Measurements from ENCODE around the gene CCDC33. TPM values are rescaled to one million over a fixed set of nuclear protein-coding genes. Genes with fewer than 3 reads are reported as not detected.
A peak's percentile ranks its signal among the peaks of the same experiment; 100 is the strongest.

The CCDC33 gene
- total RNA-seq, 1 donor from 2014 or later: 0.41 TPM

GRCh38 chr15:74264081-74264501, 28.0 kb downstream of the CCDC33 start:
- Histone ChIP-seq H3K4me2 (ENCODE audit: low read length) (no peak overlapping the region), H3K9me3 (ENCODE audit: insufficient read depth, low read depth, low read length) (no peaks in the 10 kb centered on the region), H3K4me3 (ENCODE audit: insufficient read depth, low read depth, low read length) (no peak overlapping the region), H3K79me2 (ENCODE audit: insufficient read depth, low read length) (no peaks in the 10 kb centered on the region), H4K20me1 (ENCODE audit: insufficient read depth, low read length) (no peaks in the 10 kb centered on the region), H3K27me3 (ENCODE audit: insufficient read depth, low read length) (peaks cover 36% of the 10 kb centered on the region), H3K36me3 (ENCODE audit: insufficient read depth, low read length) (no peaks in the 10 kb centered on the region), H3K27ac (ENCODE audit: low read depth, low read length) (no peak overlapping the region), H3K4me1 (ENCODE audit: insufficient read depth, low read length) (peaks cover 1% of the 10 kb centered on the region), H2AFZ (ENCODE audit: low read depth, low read length) (no peak overlapping the region), H3K9ac (ENCODE audit: low read length) (no peak overlapping the region)
- no peak for TF ChIP-seq EZH2 (IDR thresholded peaks at IDR 0.05; ENCODE audit: insufficient read depth, low read length)
- no peak for TF ChIP-seq CTCF (IDR thresholded peaks at IDR 0.05; ENCODE audit: insufficient read depth, low read depth, low read length)
- Mint-ChIP-seq H3K4me1 (ENCODE audit: low read depth, unreplicated experiment) (peaks cover 3% of the 10 kb centered on the region), H3K27me3 (ENCODE audit: low read depth, unreplicated experiment) (peaks cover 83% of the 10 kb centered on the region), H3K27ac (ENCODE audit: unreplicated experiment) (no peak overlapping the region), H3K4me3 (ENCODE audit: unreplicated experiment) (no peak overlapping the region), H3K36me3 (ENCODE audit: low read depth, unreplicated experiment) (no peaks in the 10 kb centered on the region), H3K9me3 (ENCODE audit: unreplicated experiment) (no peaks in the 10 kb centered on the region)
- FAIRE-seq (no peak), DNase-seq (ENCODE audit: low read depth) (no peak)

GRCh38 chr15:74265046-74265639, 29.0 kb downstream of the CCDC33 start:
- H3K27me3 ChIP-seq (ENCODE audit: insufficient read depth, low read length): peaks cover 31% of the 10 kb centered on the region
- no peaks in the 10 kb centered on the region for H3K36me3 Mint-ChIP-seq (ENCODE audit: low read depth, unreplicated experiment)
- no peaks in the 10 kb centered on the region for H3K36me3 ChIP-seq (ENCODE audit: insufficient read depth, low read length)
- H3K4me1 Mint-ChIP-seq (ENCODE audit: low read depth, unreplicated experiment): peaks cover 3% of the 10 kb centered on the region
- H3K9me3 Mint-ChIP-seq (ENCODE audit: unreplicated experiment): peaks cover 1% of the 10 kb centered on the region
- no peak overlapping the region for H3K9ac ChIP-seq (ENCODE audit: low read length)
- no peak overlapping the region for H3K27ac Mint-ChIP-seq (ENCODE audit: unreplicated experiment)
- H4K20me1 ChIP-seq (ENCODE audit: insufficient read depth, low read length): no peaks in the 10 kb centered on the region
- H3K4me3 Mint-ChIP-seq (ENCODE audit: unreplicated experiment): no peak overlapping the region
- H3K27ac ChIP-seq (ENCODE audit: low read depth, low read length): no peak overlapping the region
- TF ChIP-seq CTCF (IDR thresholded peaks at IDR 0.05; ENCODE audit: insufficient read depth, low read depth, low read length) (no peak), EZH2 (IDR thresholded peaks at IDR 0.05; ENCODE audit: insufficient read depth, low read length) (no peak)
- H3K79me2 ChIP-seq (ENCODE audit: insufficient read depth, low read length): no peaks in the 10 kb centered on the region
- no peaks in the 10 kb centered on the region for H3K4me1 ChIP-seq (ENCODE audit: insufficient read depth, low read length)
- DNase-seq (ENCODE audit: low read depth) (peak; percentile 10), FAIRE-seq (no peak)
- H3K9me3 ChIP-seq (ENCODE audit: insufficient read depth, low read depth, low read length): no peaks in the 10 kb centered on the region
- no peak overlapping the region for H2AFZ ChIP-seq (ENCODE audit: low read depth, low read length)
- H3K4me2 ChIP-seq (ENCODE audit: low read length): no peak overlapping the region
- no peak overlapping the region for H3K4me3 ChIP-seq (ENCODE audit: insufficient read depth, low read depth, low read length)
- peaks cover 85% of the 10 kb centered on the region for H3K27me3 Mint-ChIP-seq (ENCODE audit: low read depth, unreplicated experiment)

GRCh38 chr15:74268020-74268419, 31.9 kb downstream of the CCDC33 start:
- Histone ChIP-seq H3K9ac (ENCODE audit: low read length) (no peak overlapping the region), H3K27me3 (ENCODE audit: insufficient read depth, low read length) (peaks cover 27% of the 10 kb centered on the region), H3K4me1 (ENCODE audit: insufficient read depth, low read length) (no peaks in the 10 kb centered on the region), H3K9me3 (ENCODE audit: insufficient read depth, low read depth, low read length) (no peaks in the 10 kb centered on the region), H3K27ac (ENCODE audit: low read depth, low read length) (no peak overlapping the region), H3K4me3 (ENCODE audit: insufficient read depth, low read depth, low read length) (no peak overlapping the region), H3K4me2 (ENCODE audit: low read length) (no peak overlapping the region), H3K79me2 (ENCODE audit: insufficient read depth, low read length) (no peaks in the 10 kb centered on the region), H4K20me1 (ENCODE audit: insufficient read depth, low read length) (no peaks in the 10 kb centered on the region), H3K36me3 (ENCODE audit: insufficient read depth, low read length) (no peaks in the 10 kb centered on the region), H2AFZ (ENCODE audit: low read depth, low read length) (no peak overlapping the region)
- no peak for FAIRE-seq
- DNase-seq (ENCODE audit: low read depth): no peak
- H3K27me3 Mint-ChIP-seq (ENCODE audit: low read depth, unreplicated experiment): peaks cover 81% of the 10 kb centered on the region
- H3K27ac Mint-ChIP-seq (ENCODE audit: unreplicated experiment): no peak overlapping the region
- H3K4me1 Mint-ChIP-seq (ENCODE audit: low read depth, unreplicated experiment): peaks cover 6% of the 10 kb centered on the region
- no peak overlapping the region for H3K4me3 Mint-ChIP-seq (ENCODE audit: unreplicated experiment)
- no peaks in the 10 kb centered on the region for H3K36me3 Mint-ChIP-seq (ENCODE audit: low read depth, unreplicated experiment)
- H3K9me3 Mint-ChIP-seq (ENCODE audit: unreplicated experiment): peaks cover 3% of the 10 kb centered on the region
- no peak for TF ChIP-seq EZH2 (IDR thresholded peaks at IDR 0.05; ENCODE audit: insufficient read depth, low read length)
- no peak for TF ChIP-seq CTCF (IDR thresholded peaks at IDR 0.05; ENCODE audit: insufficient read depth, low read depth, low read length)
